NK-92 treated with Interleukin-12 subunit alpha and Interleukin-12 subunit beta, amount 100 ng/mL, for 24 hours (cell line): ENCODE data around the gene HSD3B1.
"Not testable (repeated sequence)": the region's sequence is repeated elsewhere in the genome, so short reads cannot be mapped to it uniquely, and the experiment has no call there.

Source experiments
- DNase-seq: peaks from one replicate; lab custom pipeline; 2025; lab: John Stamatoyannopoulos, UW

The HSD3B1 gene

DNA sequence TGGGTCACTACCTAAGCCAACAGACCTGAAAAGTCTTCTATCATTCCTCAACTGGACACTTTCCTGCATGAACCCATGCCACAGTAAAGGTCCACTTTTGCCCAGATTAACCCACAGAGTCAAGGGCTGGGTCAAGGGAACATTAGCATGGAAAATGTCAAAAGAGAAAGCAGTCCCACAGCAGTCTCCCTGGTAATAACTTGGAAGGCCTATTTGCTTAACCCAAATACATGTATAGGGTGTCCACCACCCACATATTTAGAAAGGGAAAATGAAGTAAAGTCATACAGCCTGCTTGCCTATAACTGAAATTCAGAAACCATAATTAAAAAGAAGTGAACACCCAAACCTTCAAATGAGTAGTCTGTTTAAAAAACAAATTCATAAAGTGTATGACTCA, 16.1 kb upstream of the HSD3B1 start:
- DNase-seq: no peak

- DNase-seq: no peak
Observed at GRCh38 chr1:119492763-119493162, 14.2 kb upstream of the HSD3B1 start.

GRCh38 chr1:119504831-119505230, 2.2 kb upstream of the HSD3B1 start:
- DNase-seq: no peak

DNA sequence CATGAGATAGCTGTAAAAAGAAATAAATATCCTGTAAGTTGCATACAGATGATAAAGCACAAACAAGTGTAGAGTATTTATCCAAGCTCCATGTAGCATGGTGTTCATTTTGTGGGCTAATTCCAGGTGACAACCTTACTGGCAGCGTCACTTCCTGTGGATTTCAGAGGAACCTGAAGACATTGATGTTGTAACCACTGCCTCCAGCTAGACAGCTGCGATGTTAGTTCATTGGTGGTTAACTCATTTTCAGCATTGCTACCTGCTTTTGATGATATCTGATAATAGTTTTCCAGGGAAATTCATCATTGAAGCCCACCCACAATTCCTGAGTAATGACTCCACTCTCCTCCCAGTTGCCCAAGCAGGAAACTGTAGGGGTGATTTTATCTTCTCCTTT, 3.0 kb downstream of the HSD3B1 start:
- no peak for DNase-seq

- no peak for DNase-seq
Observed at GRCh38 chr1:119515221-119515620, 8.2 kb downstream of the HSD3B1 start.

DNA sequence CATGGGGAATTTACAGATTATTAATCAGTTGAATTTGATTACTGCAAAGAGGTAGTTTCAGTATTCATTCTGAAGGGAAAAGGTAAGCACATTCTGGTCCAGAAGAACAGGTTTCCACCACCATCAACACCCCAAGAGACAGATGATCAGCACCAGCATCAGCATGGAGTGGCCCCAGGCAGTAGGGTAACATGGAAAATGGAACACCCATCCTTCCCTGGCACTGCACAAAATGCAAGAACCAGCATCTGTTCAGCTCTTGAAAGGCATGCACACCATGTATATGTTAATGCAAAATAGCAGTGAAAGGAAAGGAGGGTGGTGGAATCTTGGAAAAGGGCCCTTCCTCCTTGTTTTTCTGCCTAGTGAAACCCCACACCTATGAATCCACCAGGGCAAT, 9.2 kb downstream of the HSD3B1 start:
- DNase-seq: no peak

DNA sequence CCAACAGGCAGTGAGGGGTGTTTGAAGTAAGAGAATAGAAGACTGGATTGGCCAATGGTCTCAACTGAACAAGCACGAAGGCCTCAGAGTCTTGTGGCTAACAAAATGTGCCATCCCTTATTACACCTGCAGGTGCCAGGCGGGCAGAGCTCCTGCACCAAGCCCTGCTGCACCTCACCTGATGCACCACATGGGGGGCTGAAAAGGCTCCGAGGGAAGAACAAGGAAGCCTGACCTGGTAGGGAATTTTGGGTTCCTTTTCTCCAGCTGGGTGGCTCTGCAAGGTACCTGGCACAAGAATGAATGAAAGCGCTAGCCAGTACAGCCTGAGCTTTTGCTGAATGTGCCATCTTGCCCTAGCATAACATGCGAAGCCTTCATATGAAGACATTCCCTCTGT, 9.7 kb downstream of the HSD3B1 start:
- DNase-seq: no peak

DNA sequence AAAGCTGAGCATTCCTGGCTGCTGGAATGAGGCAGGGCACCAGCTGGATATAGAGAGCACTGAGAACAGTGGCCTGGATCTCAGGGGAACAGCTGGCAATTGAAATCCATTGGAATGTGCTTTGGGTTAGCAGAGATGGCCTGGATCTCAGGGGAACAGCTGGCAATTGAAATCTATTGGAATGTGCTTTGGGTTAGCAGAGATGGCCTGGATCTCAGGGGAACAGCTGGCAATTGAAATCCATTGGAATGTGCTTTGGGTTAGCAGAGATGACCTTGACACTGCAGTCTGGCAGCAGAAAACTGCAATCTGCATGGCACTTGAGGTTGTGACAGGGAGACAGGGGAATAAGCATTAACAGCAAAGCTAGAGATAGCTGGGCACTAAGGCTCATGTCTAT, 10.7 kb downstream of the HSD3B1 start:
- DNase-seq: not testable (repeated sequence)

DNA sequence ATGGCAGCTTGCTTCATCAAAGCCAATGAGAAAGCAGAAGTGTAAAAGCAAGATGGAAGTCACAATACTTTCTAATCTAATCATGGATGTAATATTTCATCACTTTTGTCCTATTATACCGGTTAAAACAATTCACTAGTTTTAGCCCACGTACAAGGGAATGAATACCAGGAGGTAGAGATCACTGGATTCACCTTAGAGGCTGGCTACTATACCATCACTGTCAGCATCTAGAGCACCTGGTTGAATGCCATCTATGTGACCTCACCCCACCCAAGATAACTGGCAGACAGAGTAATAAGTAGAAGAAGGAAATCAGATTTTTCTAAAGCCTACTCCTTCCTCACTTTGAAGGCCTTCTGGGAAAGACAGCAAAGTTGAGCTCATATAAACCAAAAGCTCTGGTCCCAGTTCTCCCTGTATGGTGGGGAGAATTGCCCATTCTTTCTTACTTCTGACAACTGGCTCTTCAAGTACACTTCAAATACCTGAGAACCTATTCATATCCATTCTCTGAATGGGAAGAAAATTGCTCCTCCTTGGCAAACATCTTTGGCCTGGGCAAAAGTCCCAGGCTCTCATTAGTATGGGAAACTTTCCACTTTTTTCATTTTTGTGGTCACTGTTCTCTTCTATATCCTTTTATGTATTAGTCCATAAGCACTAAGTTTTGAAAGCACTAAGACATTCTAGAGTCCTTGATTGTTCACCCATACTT, 24.8 kb downstream of the HSD3B1 start:
- DNase-seq: no peak

DNA sequence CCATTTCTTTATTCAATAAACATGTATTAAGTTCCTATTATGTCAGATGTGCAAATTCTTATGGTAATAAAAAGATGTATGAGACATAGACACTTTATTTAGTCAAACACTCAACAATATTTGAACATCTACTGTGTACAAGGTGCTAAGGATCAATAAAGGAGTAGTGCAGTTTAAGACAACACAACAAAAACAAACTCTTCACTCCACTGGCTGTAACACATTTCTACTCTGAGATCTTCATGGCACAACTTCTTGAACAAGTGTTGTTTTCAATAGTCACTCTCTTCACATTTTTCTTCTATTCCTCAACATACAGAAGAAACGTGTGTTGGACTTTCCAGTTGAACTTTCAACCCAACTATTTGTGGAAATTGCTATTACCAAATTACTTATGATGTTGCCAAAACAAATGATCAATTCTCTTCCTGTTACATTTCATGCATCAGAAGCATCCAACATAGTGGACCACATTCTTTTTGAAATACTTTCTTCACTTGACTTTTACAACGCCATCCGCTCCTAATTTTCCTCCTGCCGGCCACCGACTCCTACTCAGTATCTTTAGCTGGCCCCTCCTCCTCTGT, 25.4 kb downstream of the HSD3B1 start:
- DNase-seq: no peak

DNA sequence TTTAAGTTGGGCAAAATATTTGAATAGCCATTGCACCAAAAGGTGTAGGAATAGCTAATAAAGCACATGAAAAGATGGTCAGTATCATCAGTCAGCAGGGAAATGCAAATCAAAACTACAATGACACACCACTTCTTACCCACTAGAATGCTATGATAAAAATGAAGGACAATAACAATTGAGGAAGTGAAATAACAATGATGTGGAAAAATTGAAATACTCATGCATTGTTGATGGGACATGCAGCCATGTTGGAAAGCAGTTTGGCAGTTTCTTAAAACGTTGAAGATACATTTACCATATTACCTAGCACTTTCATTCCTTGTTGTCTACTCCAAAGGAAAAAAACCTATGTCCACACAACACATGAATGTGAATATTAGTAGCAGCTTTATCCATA, 28.4 kb downstream of the HSD3B1 start:
- DNase-seq: no peak

- DNase-seq: no peak
Observed at GRCh38 chr1:119537966-119538365, 31.0 kb downstream of the HSD3B1 start.

GRCh38 chr1:119539636-119540035, 32.6 kb downstream of the HSD3B1 start:
- no peak for DNase-seq

DNA sequence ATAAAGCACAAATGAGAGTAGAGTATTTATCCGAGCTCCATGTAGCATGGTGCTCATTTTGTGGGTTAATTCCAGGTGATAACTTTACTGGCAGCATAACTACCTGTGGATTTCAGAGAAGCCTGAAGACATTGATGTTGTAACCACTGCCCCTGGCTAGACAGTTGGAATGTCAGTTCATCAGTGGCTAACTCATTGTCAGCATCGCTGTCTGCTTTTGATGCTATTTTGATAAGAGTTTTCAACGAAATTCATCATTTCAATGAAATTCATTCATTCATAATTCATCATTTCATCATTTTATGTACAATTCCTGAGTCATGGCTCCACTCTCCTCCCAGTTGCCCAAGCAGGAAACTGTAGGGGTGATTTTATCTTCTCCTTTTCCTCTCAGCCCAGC, 34.4 kb downstream of the HSD3B1 start:
- no peak for DNase-seq

- no peak for DNase-seq
Observed at GRCh38 chr1:119542492-119542946, 35.5 kb downstream of the HSD3B1 start.

DNA sequence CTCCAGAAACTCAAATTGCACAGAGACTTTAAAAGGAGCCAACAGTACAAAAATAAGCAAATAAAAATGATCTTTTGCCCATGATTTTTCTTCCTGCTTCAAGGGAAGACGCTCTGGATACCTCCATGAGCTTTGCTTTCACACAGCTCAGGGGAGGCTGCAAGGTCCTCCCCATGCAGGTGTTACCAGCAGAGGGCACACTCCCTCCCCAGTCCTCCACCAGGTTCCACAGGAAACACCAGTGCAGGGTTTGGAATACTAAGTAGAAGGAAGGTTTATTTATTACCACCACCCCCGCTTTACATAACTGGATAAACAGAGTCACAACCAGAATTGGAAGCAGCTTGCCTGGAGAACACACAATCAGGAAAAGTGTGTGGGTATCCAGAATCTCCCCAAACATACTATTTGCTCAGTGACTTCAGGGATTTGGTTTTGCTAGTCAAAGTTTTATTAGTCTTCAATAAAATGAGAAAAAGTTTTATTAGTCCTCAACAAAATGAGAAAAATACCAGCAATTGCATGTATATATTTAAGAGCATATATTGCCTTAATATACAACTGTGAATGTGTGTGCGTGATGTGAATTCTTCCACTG, 37.3 kb downstream of the HSD3B1 start:
- no peak for DNase-seq

DNA sequence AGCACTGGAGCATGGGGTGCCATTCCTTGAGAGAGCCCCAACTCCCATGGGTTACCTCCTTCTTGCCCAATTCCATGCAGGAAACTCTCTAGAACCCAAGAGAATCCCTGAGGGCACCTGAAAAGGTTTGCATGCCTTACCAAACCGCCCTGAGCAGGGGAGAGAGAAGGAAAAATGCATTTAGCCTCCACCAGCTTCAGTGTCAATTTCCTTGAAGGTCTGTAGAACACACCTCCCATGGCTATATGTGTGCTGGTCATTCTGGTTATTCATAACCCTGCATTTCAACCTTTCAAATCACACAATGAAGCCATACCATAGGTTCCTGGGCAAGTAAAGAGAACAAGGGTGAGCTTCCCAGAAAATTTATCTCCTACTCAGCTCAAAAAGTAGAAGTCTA, 39.6 kb downstream of the HSD3B1 start:
- DNase-seq: no peak

GRCh38 chr1:119547306-119547705, 40.3 kb downstream of the HSD3B1 start:
- no peak for DNase-seq

GRCh38 chr1:119547805-119548204, 40.8 kb downstream of the HSD3B1 start:
- no peak for DNase-seq

DNA sequence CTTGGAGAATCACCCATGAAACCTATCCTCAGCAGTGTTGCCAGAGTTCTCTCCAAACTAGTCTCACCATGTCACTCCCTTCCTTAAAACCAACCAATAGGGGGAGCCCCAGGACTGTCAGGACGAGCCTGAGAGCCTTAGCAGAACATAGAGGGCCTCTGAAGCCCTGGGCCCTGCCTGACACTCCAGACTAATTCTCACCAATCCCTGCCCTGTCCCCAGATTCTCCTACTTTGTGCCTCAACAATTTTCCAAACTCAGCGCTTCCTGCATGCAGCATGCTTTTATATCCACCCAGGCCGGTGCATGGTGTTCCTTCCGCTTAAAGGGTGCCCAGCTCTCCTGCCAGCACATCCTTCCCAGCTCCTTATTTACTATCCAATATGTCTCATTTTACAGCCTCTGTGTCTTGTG, 42.7 kb downstream of the HSD3B1 start:
- DNase-seq: no peak

- no peak for DNase-seq
Observed at GRCh38 chr1:119550381-119550780, 43.4 kb downstream of the HSD3B1 start.

DNA sequence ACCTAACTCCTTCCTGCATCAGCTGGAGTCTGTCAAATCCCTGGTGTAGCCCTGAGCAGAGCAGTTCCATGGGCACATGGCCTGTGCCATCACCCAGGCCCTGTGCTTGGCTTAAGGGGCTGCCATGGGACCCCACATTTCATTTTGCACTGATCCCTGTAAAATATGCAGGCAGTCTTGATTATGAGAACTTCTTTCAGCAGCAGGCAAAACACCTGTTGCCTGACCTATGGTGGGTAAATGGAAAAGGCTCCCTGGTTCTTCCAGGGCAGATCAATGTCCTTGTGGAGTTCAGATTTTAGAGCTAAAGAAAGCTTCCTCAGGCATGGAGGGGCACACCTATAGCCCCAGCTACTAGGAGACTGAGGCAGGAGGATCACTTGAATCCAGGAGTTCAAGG, 44.2 kb downstream of the HSD3B1 start:
- DNase-seq: no peak

DNA sequence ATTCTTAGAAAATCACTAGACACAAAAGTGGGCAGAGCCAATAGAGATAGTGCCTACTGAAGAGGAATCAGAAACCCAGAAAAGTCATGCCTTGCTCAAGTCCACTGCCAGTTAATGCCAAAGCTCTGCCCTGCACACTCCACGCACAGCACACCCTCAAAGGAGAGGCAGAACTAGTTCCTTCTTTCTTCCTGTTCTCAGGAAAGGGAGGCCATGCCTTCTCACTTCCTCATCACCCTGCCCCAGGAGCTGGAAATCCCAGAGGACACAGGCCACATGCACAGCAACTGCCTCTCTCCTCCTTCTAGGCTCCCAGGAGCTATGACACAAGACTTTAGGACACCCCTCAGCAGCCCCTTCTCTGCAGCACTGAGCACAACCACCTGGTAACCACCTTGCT, 45.6 kb downstream of the HSD3B1 start:
- not testable (repeated sequence) for DNase-seq
